Activated CD4-positive, alpha-beta memory T cell treated with anti-CD3 and anti-CD28 coated beads for 36 hours (primary cell): ENCODE data around the gene WNT10A. TPM values are rescaled to one million over a fixed set of nuclear protein-coding genes. Genes with fewer than 3 reads are reported as not detected.

Experiments
- CTCF ChIA-PET: fragments of 350-600 bp; sonication (Branson Sonifier 250); formaldehyde crosslinking; loops from one replicate; lab custom pipeline; 2021; ENCODE audit warnings: antibody characterized with exemption, inconsistent platforms; lab: Charles Lee
- POLR2A ChIA-PET: fragments of 350-600 bp; sonication (Branson Sonifier 250); formaldehyde crosslinking; loops from one replicate; lab custom pipeline; 2021; ENCODE audit warnings: antibody characterized with exemption; lab: Charles Lee
- DNase-seq: peaks from one replicate; pipeline ENCODE4 v3.0.0-alpha.2; 2020
- H3K27ac Mint-ChIP-seq: one replicate; pipeline ENCODE4 v1.8.0; 2021; ENCODE audit warnings: mixed read lengths
- H3K27me3 Mint-ChIP-seq: one replicate; pipeline ENCODE4 v1.8.0; 2021; ENCODE audit warnings: mixed read lengths
- H3K36me3 Mint-ChIP-seq: one replicate; pipeline ENCODE4 v1.8.0; 2021; ENCODE audit warnings: mixed read lengths
- H3K4me1 Mint-ChIP-seq: one replicate; pipeline ENCODE4 v1.8.0; 2021; ENCODE audit warnings: low read depth, mixed read lengths
- H3K4me3 Mint-ChIP-seq: one replicate; pipeline ENCODE4 v1.8.0; 2021; ENCODE audit warnings: mild to moderate bottlenecking, mixed read lengths
- H3K9me3 Mint-ChIP-seq: one replicate; pipeline ENCODE4 v1.8.0; 2021; ENCODE audit warnings: mixed read lengths
- intact Hi-C: fragments of 100-400 bp; cut with micrococcal nuclease; formaldehyde crosslinking; loops from one replicate; pipeline ENCODE4 v1.15.1; 2023
- total RNA-seq, 2 experiments: library from RNA; stranded (reverse); gene quantifications; one replicate each; pipeline ENCODE4 v1.2.3, GENCODE V29; 2021

WNT10A gene
- total RNA-seq, 2 experiments from 2014 or later, result 5.0 to 5.2 TPM

DNA sequence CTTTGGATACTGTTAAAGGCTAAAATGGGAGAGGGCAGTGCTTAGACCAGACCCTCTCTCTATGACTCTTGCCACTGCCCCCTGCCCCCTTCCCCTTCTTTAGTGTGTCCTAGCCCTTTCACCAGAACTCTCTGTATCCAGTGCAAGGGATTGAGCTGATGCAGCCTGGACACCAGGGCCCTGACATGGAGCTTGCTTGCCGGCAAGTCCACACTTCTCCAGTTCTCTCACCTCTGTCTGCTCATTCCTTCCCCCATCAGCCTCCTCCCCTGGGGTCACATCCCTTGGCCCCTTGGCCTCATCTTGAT, 22.6 kb upstream of the WNT10A start:
- no peak overlapping the region for H3K27ac Mint-ChIP-seq
- no peak for DNase-seq
- CTCF ChIA-PET, result interaction anchor here (1.0 to 5.2 kb wide), 5 partner anchors 14 to 200 kb away, joined by 3 to 39 read pairs (median 4); no protein-coding TSS in a partner anchor
- peaks cover 79% of the 10 kb centered on the region for H3K27me3 Mint-ChIP-seq
- H3K36me3 Mint-ChIP-seq, result no peaks in the 10 kb centered on the region
- intact Hi-C loops, result no loop called here
- no peak overlapping the region for H3K4me3 Mint-ChIP-seq
- H3K9me3 Mint-ChIP-seq, result no peaks in the 10 kb centered on the region
- H3K4me1 Mint-ChIP-seq, result peaks cover 15% of the 10 kb centered on the region
- POLR2A ChIA-PET, result interaction anchor here (0.9 kb wide), 1 partner anchor 23 kb away, joined by 4 read pairs; the partner anchor contains the start of gene WNT10A

- H3K36me3 Mint-ChIP-seq, result no peaks in the 10 kb centered on the region
- POLR2A ChIA-PET, result interaction anchor here (0.9 kb wide), 1 partner anchor 22 kb away, joined by 4 read pairs; the partner anchor contains the start of gene WNT10A
- CTCF ChIA-PET, result interaction anchor here (1.0 to 5.2 kb wide), 6 partner anchors 11 to 200 kb away, joined by 3 to 39 read pairs (median 5); no protein-coding TSS in a partner anchor
- H3K4me3 Mint-ChIP-seq, result peak overlapping the region; percentile 13
- peaks cover 77% of the 10 kb centered on the region for H3K27me3 Mint-ChIP-seq
- H3K4me1 Mint-ChIP-seq, result peaks cover 15% of the 10 kb centered on the region
- no peak overlapping the region for H3K27ac Mint-ChIP-seq
- intact Hi-C loops, result no loop called here
- no peaks in the 10 kb centered on the region for H3K9me3 Mint-ChIP-seq
- peak; percentile 9 for DNase-seq
Observed at GRCh38 chr2:218858671-218859555, 21.7 kb upstream of the WNT10A start.

- CTCF ChIA-PET, result interaction anchor here (1.1 to 5.2 kb wide), 4 partner anchors 12 to 120 kb away, joined by 5 to 39 read pairs (median 6); no protein-coding TSS in a partner anchor
- H3K36me3 Mint-ChIP-seq, result no peaks in the 10 kb centered on the region
- H3K27me3 Mint-ChIP-seq, result peaks cover 71% of the 10 kb centered on the region
- intact Hi-C loops, result no loop called here
- POLR2A ChIA-PET, result no interaction called here
- no peaks in the 10 kb centered on the region for H3K9me3 Mint-ChIP-seq
- peak; percentile 20 for DNase-seq
- H3K4me3 Mint-ChIP-seq, result peak within 1 kb of the TSS; percentile 22
- H3K4me1 Mint-ChIP-seq, result peaks cover 15% of the 10 kb centered on the region
- no peak within 1 kb of the TSS for H3K27ac Mint-ChIP-seq
Observed at GRCh38 chr2:218859556-218859987, 21.1 kb upstream of the WNT10A start, which contains the start of gene WNT6. TSS of gene WNT6 (plus strand) at chr2:218859805. CDS start at chr2:218860038, 233 bp downstream.

- ChIA-PET CTCF (interaction anchor here (1.1 to 5.2 kb wide), 5 partner anchors 12 to 120 kb away, joined by 5 to 39 read pairs (median 6); no protein-coding TSS in a partner anchor), POLR2A (no interaction called here)
- peak; percentile 8 for DNase-seq
- Mint-ChIP-seq H3K27me3 (peaks cover 71% of the 10 kb centered on the region), H3K4me3 (peak overlapping the region; percentile 22), H3K9me3 (no peaks in the 10 kb centered on the region), H3K27ac (no peak overlapping the region), H3K36me3 (no peaks in the 10 kb centered on the region), H3K4me1 (peaks cover 15% of the 10 kb centered on the region)
- intact Hi-C loops, result loop anchor here (2.0 kb wide), 1 partner anchor 15 kb away; no protein-coding TSS in a partner anchor
Observed at GRCh38 chr2:218859988-218860831, 20.4 kb upstream of the WNT10A start.

GRCh38 chr2:218860950-218861381, 19.7 kb upstream of the WNT10A start:
- no peaks in the 10 kb centered on the region for H3K36me3 Mint-ChIP-seq
- ChIA-PET CTCF (interaction anchor here (0.9 to 5.2 kb wide), 4 partner anchors 11 to 119 kb away, joined by 4 to 39 read pairs (median 6); no protein-coding TSS in a partner anchor), POLR2A (no interaction called here)
- peaks cover 67% of the 10 kb centered on the region for H3K27me3 Mint-ChIP-seq
- H3K4me3 Mint-ChIP-seq, result no peak overlapping the region
- peaks cover 15% of the 10 kb centered on the region for H3K4me1 Mint-ChIP-seq
- H3K9me3 Mint-ChIP-seq, result no peaks in the 10 kb centered on the region
- DNase-seq, result peak; percentile 7
- intact Hi-C loops, result loop anchor here (2.0 kb wide), 1 partner anchor 14 kb away; no protein-coding TSS in a partner anchor
- H3K27ac Mint-ChIP-seq, result no peak overlapping the region

DNA sequence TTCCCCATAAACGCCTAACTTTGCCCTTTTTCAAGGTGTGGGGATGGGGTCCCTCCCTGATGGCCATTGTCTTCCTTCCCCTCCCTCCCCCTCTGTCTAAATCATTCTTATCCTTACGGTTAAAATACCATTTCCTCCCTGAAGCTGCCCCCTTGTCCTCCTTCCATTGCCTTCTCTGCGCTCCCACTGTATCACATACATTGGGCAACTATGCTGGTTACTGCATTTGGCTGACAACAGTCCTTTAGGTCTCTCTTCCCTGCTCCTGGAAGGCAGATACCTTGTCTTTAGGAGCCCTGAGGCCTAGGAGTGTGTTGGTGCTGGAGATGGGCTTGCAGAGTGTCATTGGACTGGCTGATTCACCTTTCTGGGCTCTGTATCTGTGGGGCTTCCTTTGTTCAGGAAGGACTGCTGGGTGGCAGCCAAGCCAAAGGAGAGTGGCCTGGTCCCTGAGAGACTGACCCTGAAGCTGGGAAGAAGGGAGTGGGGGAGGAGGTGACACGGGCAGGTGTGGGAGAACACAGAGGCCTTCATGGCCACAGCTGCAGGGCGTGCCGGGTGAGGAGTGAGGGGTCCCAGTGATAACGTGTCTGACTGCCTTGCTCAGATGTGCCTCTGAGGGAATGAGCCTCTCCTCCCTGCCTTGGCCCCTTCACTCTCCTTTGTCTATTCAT, 18.9 kb upstream of the WNT10A start:
- intact Hi-C loops, result loop anchor here (2.0 kb wide), 1 partner anchor 13 kb away; no protein-coding TSS in a partner anchor
- POLR2A ChIA-PET, result no interaction called here
- H3K4me1 Mint-ChIP-seq, result peaks cover 15% of the 10 kb centered on the region
- H3K27me3 Mint-ChIP-seq, result peaks cover 67% of the 10 kb centered on the region
- H3K36me3 Mint-ChIP-seq, result no peaks in the 10 kb centered on the region
- no peak overlapping the region for H3K27ac Mint-ChIP-seq
- H3K4me3 Mint-ChIP-seq, result no peak overlapping the region
- no peaks in the 10 kb centered on the region for H3K9me3 Mint-ChIP-seq
- DNase-seq, result peak; percentile 7
- CTCF ChIA-PET, result interaction anchor here (0.8 to 5.2 kb wide), 5 partner anchors 10 to 36 kb away, joined by 3 to 39 read pairs (median 6); no protein-coding TSS in a partner anchor

GRCh38 chr2:218863021-218863520, 17.6 kb upstream of the WNT10A start:
- peaks cover 57% of the 10 kb centered on the region for H3K27me3 Mint-ChIP-seq
- no peaks in the 10 kb centered on the region for H3K36me3 Mint-ChIP-seq
- H3K4me3 Mint-ChIP-seq, result no peak overlapping the region
- no peak for DNase-seq
- intact Hi-C loops, result no loop called here
- ChIA-PET CTCF (interaction anchor here (0.6 to 2.8 kb wide), 6 partner anchors 9 to 142 kb away, joined by 3 to 15 read pairs (median 3); no protein-coding TSS in a partner anchor), POLR2A (no interaction called here)
- H3K27ac Mint-ChIP-seq, result no peak overlapping the region
- H3K9me3 Mint-ChIP-seq, result no peaks in the 10 kb centered on the region
- peaks cover 15% of the 10 kb centered on the region for H3K4me1 Mint-ChIP-seq

- Mint-ChIP-seq H3K4me1 (peaks cover 7% of the 10 kb centered on the region), H3K27me3 (peaks cover 49% of the 10 kb centered on the region), H3K36me3 (no peaks in the 10 kb centered on the region), H3K4me3 (no peak overlapping the region), H3K27ac (no peak overlapping the region), H3K9me3 (no peaks in the 10 kb centered on the region)
- no peak for DNase-seq
- ChIA-PET POLR2A (no interaction called here), CTCF (interaction anchor here (0.6 to 1.3 kb wide), 2 partner anchors 10 to 11 kb away, joined by 4 read pairs; no protein-coding TSS in a partner anchor)
- intact Hi-C loops, result no loop called here
Observed at GRCh38 chr2:218865396-218865795, 15.3 kb upstream of the WNT10A start.

GRCh38 chr2:218865999-218866398, 14.7 kb upstream of the WNT10A start:
- intact Hi-C loops, result no loop called here
- Mint-ChIP-seq H3K27me3 (peaks cover 49% of the 10 kb centered on the region), H3K36me3 (no peaks in the 10 kb centered on the region), H3K4me1 (peaks cover 6% of the 10 kb centered on the region), H3K27ac (no peak overlapping the region), H3K9me3 (no peaks in the 10 kb centered on the region), H3K4me3 (no peak overlapping the region)
- CTCF ChIA-PET, result interaction anchor here (1.1 kb wide), 1 partner anchor 11 kb away, joined by 3 read pairs; no protein-coding TSS in a partner anchor
- no peak for DNase-seq
- POLR2A ChIA-PET, result no interaction called here

GRCh38 chr2:218867900-218868299, 12.8 kb upstream of the WNT10A start:
- Mint-ChIP-seq H3K27ac (no peak overlapping the region), H3K4me1 (peaks cover 13% of the 10 kb centered on the region), H3K27me3 (peaks cover 51% of the 10 kb centered on the region), H3K4me3 (no peak overlapping the region), H3K36me3 (no peaks in the 10 kb centered on the region), H3K9me3 (no peaks in the 10 kb centered on the region)
- ChIA-PET POLR2A (no interaction called here), CTCF (interaction anchor here (22.6 kb wide), 1 partner anchor 27 kb away, joined by 1400 read pairs; no protein-coding TSS in a partner anchor)
- no peak for DNase-seq
- intact Hi-C loops, result no loop called here
